HAP-1 (cell line): Measurements from ENCODE around the gene TRPV2.
"Not testable (repeated sequence)": the region's sequence is repeated elsewhere in the genome, so short reads cannot be mapped to it uniquely, and the experiment has no call there.

Experiments used
- DNase-seq, 2 experiments: peaks; one replicate each; pipeline ENCODE4 v3.0.0-alpha.2; 2016 to 2020; ENCODE audit warnings: low spot score in 2 of 2
- H3K27me3 ChIP-seq: fragments of 250-450 bp; sonication (Bioruptor Pico); 2 replicates; pipeline ENCODE4 v1.5.1; 2020; ENCODE audit warnings: low read depth, mild to moderate bottlenecking, moderate library complexity
- H3K36me3 ChIP-seq: fragments of 250-450 bp; sonication (Bioruptor Pico); replicated peaks from 2 replicates; pipeline ENCODE4 v1.5.1; 2020; ENCODE audit warnings: mild to moderate bottlenecking
- H3K4me1 ChIP-seq: fragments of 250-450 bp; sonication (Bioruptor Pico); 2 replicates; pipeline ENCODE4 v1.5.1; 2020; ENCODE audit warnings: mild to moderate bottlenecking
- H3K4me3 ChIP-seq: fragments of 250-450 bp; sonication (Bioruptor Pico); 2 replicates; pipeline ENCODE4 v1.5.1; 2020; ENCODE audit warnings: mild to moderate bottlenecking, moderate library complexity
- H3K9me3 ChIP-seq: fragments of 250-450 bp; sonication (Bioruptor Pico); 2 replicates; pipeline ENCODE4 v1.5.1; 2020; ENCODE audit warnings: mild to moderate bottlenecking, moderate library complexity
- in situ Hi-C: fragments of 300-500 bp; cut with MboI; formaldehyde crosslinking; loops from 3 replicates; pipeline ENCODE4 v1.14.3; 2020; ENCODE audit warnings: low sequenced_read_pairs, inconsistent platforms, mixed read lengths

Gene TRPV2, protein sequence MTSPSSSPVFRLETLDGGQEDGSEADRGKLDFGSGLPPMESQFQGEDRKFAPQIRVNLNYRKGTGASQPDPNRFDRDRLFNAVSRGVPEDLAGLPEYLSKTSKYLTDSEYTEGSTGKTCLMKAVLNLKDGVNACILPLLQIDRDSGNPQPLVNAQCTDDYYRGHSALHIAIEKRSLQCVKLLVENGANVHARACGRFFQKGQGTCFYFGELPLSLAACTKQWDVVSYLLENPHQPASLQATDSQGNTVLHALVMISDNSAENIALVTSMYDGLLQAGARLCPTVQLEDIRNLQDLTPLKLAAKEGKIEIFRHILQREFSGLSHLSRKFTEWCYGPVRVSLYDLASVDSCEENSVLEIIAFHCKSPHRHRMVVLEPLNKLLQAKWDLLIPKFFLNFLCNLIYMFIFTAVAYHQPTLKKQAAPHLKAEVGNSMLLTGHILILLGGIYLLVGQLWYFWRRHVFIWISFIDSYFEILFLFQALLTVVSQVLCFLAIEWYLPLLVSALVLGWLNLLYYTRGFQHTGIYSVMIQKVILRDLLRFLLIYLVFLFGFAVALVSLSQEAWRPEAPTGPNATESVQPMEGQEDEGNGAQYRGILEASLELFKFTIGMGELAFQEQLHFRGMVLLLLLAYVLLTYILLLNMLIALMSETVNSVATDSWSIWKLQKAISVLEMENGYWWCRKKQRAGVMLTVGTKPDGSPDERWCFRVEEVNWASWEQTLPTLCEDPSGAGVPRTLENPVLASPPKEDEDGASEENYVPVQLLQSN

DNA sequence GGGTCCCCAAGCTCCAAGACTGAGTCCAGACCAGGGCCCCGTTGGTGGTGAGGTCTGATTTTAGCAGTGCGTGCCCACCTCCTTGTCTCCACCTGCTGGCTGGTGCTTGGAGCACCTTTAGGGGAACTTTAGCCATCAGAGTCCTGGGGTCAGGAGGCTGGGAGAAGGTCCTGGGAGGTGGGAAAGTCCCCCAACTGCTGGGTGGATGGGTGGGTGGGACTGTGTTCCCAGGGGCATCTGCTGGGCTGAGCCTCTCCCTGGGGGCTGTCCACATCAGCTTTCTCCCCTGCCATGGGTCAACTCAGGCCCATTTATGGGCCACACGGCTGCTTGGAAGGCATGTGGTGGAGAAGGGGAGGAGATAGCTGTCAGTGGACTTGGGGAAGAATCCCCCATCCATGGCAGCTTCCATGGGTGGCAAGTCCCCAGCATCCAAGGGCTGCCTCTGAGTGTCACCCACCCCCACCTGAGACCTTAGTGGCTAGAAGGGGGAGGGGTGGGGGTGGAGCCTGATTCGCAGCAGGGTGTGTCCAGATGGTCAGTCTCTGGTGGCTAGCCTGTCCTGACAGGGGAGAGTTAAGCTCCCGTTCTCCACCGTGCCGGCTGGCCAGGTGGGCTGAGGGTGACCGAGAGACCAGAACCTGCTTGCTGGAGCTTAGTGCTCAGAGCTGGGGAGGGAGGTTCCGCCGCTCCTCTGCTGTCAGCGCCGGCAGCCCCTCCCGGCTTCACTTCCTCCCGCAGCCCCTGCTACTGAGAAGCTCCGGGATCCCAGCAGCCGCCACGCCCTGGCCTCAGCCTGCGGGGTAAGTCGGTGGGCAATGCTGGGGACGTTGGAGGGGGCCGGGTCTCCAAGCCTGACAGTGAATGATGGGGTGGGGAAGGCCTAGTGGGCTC lies at the start of gene TRPV2:
TRPV2 (plus strand) TSS at position 541 of the 894 bp plus-strand sequence. CDS start 2,098 bp downstream, outside the sequence.
- in situ Hi-C loops: no loop called here
- Histone ChIP-seq H3K9me3 (no peaks in the 10 kb centered on the region), H3K4me3 (no peak within 1 kb of the TSS), H3K27me3 (no peaks in the 10 kb centered on the region), H3K4me1 (no peaks in the 10 kb centered on the region), H3K36me3 (no peaks in the 10 kb centered on the region; the same call in 1 of the 2 replicates)
- DNase-seq: peak in 1 of 2 experiments; percentile 42

DNA sequence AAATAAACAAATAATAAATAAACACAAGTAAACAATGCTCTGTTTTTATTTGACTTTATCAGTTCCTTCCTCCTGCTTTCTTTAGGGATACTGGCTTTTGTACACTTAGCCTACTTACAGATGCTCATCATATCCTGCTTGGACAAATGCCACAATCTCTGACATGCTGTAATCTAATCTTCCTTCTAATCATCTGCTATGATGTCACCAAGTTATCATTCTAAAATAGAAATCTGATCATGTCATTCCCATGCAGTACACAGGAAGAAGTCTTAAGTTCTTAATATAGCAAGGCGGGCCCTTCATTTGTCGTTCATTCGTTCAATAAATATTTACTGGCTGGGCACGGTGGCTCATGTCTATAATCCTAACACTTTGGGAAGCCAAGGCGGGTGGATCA lies 43.6 kb upstream of the TRPV2 start:
- Histone ChIP-seq H3K4me1 (no peaks in the 10 kb centered on the region), H3K9me3 (no peaks in the 10 kb centered on the region), H3K36me3 (no peaks in the 10 kb centered on the region), H3K27me3 (no peaks in the 10 kb centered on the region), H3K4me3 (no peak overlapping the region)
- no peak for DNase-seq
- in situ Hi-C loops: no loop called here

DNA sequence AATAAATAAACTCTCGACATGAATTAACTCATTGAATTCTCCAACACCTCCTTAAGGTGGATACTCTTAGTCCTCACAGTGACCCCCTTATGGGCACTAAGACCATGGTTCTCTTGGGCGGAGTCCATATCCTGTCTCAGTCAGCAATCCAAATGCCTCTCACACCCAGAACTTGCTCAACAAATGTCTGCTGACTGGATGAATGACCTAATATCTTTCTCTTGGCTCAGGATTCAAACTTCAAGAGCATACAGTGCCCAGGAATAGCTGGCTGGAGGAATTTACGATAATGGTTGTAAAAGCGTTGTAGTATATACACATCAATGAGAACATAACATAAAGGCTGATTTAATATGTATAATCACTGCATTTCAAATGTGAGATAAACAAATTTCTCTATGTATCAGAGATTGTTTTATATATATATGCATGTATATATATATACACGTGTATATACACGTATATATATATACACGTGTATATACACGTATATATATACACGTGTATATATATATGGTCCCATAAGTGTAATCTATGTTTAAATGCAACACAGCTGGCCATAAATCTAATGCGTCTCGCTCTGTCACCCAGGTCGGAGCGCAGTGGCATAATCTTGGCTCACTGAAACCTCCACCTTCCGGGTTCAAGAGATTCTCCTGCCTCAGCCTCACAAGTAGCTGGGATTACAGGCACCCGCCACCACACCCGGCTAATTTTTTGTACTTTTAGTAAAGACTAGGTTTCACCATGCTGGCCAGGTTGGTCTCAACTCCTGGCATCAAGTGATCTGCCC lies 41.0 kb upstream of the TRPV2 start:
- H3K36me3 ChIP-seq: no peaks in the 10 kb centered on the region
- H3K4me1 ChIP-seq: no peaks in the 10 kb centered on the region
- in situ Hi-C loops: no loop called here
- no peaks in the 10 kb centered on the region for H3K9me3 ChIP-seq
- H3K4me3 ChIP-seq: no peak overlapping the region
- no peaks in the 10 kb centered on the region for H3K27me3 ChIP-seq
- DNase-seq: no peak

- DNase-seq: no peak
- no peaks in the 10 kb centered on the region for H3K9me3 ChIP-seq
- in situ Hi-C loops: no loop called here
- H3K36me3 ChIP-seq: no peaks in the 10 kb centered on the region
- H3K27me3 ChIP-seq: no peaks in the 10 kb centered on the region
- no peaks in the 10 kb centered on the region for H3K4me1 ChIP-seq
- H3K4me3 ChIP-seq: no peak overlapping the region
These were observed 37.4 kb upstream of the TRPV2 start for GRCh38 chr17:16377941-16378341.

DNA sequence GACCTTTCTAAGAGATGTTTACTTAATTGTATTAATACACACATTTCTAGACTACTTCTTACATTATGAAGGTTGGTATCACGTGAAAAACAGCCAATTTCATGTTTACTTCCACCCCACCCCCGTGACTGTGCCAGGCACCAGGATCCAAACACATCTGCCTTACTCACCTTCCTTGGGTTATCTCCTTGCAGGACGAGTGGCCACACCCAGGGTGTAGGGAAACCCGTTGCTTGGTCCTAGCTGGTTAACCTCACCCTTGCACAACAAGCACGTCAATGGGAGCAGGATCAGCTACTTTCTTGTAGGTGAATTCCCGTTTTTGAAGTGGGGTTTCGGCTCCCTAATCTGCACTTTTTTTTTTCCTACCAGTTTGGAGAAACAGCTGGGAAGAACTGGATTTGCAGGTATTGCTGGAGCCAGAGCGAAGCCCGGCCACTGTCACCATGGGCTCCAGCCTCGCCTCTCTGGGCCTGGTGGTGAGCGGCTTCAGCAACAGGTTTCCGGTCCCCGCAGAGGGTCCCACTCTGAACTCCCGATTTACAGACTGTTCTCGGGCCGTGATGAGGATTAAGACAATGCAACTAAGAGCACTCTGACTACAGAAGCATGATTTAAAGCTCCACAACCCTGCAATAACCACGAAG lies 36.6 kb upstream of the TRPV2 start:
- no peak overlapping the region for H3K4me3 ChIP-seq
- in situ Hi-C loops: no loop called here

DNA sequence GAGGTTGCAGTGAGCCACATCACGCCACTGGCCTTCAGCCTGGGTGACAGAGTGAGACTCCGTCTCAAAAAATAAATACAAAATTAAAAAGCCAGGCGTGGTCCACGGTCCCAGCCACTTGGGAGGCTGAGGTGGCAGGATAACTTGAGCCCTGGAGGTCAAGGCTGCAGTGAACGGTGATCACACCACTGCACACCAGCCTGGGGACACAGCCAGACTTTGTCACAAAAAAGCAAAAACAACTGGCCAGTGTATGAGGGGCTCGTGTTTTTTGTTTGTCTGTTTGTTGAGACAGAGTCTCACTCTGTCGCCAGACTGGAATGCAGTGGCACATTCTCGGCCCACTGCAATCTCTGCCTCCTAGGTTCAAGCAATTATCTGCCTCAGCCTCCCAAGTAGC lies 35.7 kb upstream of the TRPV2 start:
- in situ Hi-C loops: no loop called here
- DNase-seq: no peak
- no peaks in the 10 kb centered on the region for H3K36me3 ChIP-seq

More for the DNA sequence above, 36.6 kb upstream of the TRPV2 start:
- DNase-seq: no peak
- H3K36me3 ChIP-seq: no peaks in the 10 kb centered on the region
- no peaks in the 10 kb centered on the region for H3K9me3 ChIP-seq
- no peaks in the 10 kb centered on the region for H3K27me3 ChIP-seq
- H3K4me1 ChIP-seq: no peaks in the 10 kb centered on the region

DNA sequence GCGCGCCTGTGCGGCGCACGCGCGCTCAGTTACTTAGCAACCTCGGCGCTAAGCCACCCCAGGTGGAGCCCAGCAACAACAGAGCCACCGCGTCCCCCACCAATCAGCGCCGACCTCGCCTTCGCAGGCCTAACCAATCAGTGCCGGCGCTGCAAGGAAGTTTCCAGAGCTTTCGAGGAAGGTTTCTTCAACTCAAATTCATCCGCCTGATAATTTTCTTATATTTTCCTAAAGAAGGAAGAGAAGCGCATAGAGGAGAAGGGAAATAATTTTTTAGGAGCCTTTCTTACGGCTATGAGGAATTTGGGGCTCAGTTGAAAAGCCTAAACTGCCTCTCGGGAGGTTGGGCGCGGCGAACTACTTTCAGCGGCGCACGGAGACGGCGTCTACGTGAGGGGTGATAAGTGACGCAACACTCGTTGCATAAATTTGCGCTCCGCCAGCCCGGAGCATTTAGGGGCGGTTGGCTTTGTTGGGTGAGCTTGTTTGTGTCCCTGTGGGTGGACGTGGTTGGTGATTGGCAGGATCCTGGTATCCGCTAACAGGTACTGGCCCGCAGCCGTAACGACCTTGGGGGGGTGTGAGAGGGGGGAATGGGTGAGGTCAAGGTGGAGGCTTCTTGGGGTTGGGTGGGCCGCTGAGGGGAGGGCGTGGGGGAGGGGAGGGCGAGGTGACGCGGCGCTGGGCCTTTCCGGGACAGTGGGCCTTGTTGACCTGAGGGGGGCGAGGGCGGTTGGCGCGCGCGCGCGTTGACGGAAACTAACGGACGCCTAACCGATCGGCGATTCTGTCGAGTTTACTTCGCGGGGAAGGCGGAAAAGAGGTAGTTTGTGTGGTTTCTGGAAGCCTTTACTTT lies 34.5 kb upstream of the TRPV2 start, which contains the start of gene UBB:
UBB (plus strand) TSS at position 452 of the 856 bp plus-strand sequence. CDS start 817 bp downstream, outside the sequence.
- Histone ChIP-seq H3K4me3 (no peak within 1 kb of the TSS), H3K4me1 (no peaks in the 10 kb centered on the region), H3K27me3 (no peaks in the 10 kb centered on the region), H3K36me3 (no peaks in the 10 kb centered on the region), H3K9me3 (no peaks in the 10 kb centered on the region)
- no peak for DNase-seq
- in situ Hi-C loops: no loop called here

More for the DNA sequence above, 35.7 kb upstream of the TRPV2 start:
- Histone ChIP-seq H3K4me1 (no peaks in the 10 kb centered on the region), H3K27me3 (no peaks in the 10 kb centered on the region), H3K4me3 (no peak overlapping the region), H3K9me3 (no peaks in the 10 kb centered on the region)

DNA sequence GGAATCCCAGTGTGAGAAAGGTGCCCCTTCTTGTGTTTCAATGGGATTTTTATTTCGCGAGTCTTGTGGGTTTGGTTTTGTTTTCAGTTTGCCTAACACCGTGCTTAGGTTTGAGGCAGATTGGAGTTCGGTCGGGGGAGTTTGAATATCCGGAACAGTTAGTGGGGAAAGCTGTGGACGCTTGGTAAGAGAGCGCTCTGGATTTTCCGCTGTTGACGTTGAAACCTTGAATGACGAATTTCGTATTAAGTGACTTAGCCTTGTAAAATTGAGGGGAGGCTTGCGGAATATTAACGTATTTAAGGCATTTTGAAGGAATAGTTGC lies 33.9 kb upstream of the TRPV2 start:
- in situ Hi-C loops: no loop called here
- no peaks in the 10 kb centered on the region for H3K9me3 ChIP-seq

GRCh38 chr17:16383216-16383615 lies 32.2 kb upstream of the TRPV2 start:
- DNase-seq: no peak
- Histone ChIP-seq H3K36me3 (no peaks in the 10 kb centered on the region), H3K27me3 (no peaks in the 10 kb centered on the region), H3K4me3 (no peak overlapping the region), H3K4me1 (no peaks in the 10 kb centered on the region), H3K9me3 (no peaks in the 10 kb centered on the region)
- in situ Hi-C loops: no loop called here

More for the DNA sequence above, 33.9 kb upstream of the TRPV2 start:
- no peak for DNase-seq
- no peaks in the 10 kb centered on the region for H3K27me3 ChIP-seq
- H3K36me3 ChIP-seq: no peaks in the 10 kb centered on the region
- H3K4me3 ChIP-seq: no peak overlapping the region
- no peaks in the 10 kb centered on the region for H3K4me1 ChIP-seq

DNA sequence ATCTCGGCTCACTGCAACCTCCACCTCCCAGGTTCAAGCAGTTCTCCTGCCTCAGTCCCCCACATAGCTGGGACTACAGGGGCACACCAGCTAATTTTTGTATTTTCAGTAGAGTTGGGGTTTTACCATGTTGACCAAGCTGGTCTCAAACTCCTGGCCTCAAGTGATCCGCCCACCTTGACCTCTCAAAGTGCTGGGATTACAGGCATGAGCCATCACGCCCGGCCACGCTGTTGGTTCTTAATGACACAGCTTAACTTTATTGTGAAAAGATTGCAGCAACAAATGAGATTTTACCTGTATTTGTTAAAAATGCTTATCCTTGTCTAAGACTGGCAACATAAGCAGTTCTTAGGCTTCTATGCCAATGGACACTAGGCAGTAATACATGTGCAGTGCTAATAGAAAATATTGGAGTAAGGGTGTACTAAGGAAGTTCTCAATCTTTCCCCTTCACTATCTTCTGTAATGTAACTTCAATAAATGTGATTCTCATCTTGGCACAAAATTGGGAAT lies 31.5 kb upstream of the TRPV2 start:
- Histone ChIP-seq H3K36me3 (no peaks in the 10 kb centered on the region), H3K4me1 (no peaks in the 10 kb centered on the region), H3K27me3 (no peaks in the 10 kb centered on the region), H3K4me3 (no peak overlapping the region), H3K9me3 (no peaks in the 10 kb centered on the region)
- no peak for DNase-seq
- in situ Hi-C loops: no loop called here

DNA sequence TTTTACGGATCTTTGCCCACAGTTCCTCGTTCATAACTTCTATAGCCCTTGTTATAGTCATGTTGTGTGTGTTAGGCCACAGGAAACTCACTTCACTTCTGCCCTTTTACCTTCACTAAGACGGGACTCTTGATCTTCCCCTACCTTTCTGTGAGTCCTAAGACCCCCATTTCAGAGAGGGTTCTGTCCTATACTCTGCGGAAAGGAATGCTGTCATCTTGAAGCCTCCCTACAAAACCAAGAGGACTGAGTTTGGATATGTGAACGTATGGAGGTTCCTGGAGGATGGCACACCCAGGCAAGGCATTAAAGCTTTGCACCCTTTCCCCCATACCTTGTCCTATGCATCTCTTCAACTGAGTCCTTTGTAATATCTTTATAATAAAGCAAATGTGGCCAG lies 30.8 kb upstream of the TRPV2 start:
- no peaks in the 10 kb centered on the region for H3K36me3 ChIP-seq

GRCh38 chr17:16386126-16386507 lies 29.3 kb upstream of the TRPV2 start:
- in situ Hi-C loops, H3K4me3 ChIP-seq: not testable (repeated sequence)

More for the DNA sequence above, 30.8 kb upstream of the TRPV2 start:
- no peak overlapping the region for H3K4me3 ChIP-seq
- DNase-seq: no peak
- H3K4me1 ChIP-seq: no peaks in the 10 kb centered on the region
- H3K9me3 ChIP-seq: no peaks in the 10 kb centered on the region
- H3K27me3 ChIP-seq: no peaks in the 10 kb centered on the region
- in situ Hi-C loops: no loop called here

More at GRCh38 chr17:16386126-16386507, 29.3 kb upstream of the TRPV2 start:
- not testable (repeated sequence) for H3K4me1 ChIP-seq, H3K27me3 ChIP-seq, H3K9me3 ChIP-seq, DNase-seq, H3K36me3 ChIP-seq
